Measurements from ENCODE around the gene WBP2.

GRCh38 chr17:75876190-75876937 is 21.2 kb upstream of the WBP2 start:
- TF ChIP-seq CTCF (IDR thresholded peaks at IDR 0.05; ENCODE audit: poor library complexity) (peak; percentile 12), EZH2 (IDR thresholded peaks at IDR 0.05; ENCODE audit: borderline replicate concordance) (no peak), EZH2phosphoT487 (IDR thresholded peaks at IDR 0.05; ENCODE audit: low read depth, severe bottlenecking, unreplicated experiment) (no peak)

All from hepatocyte (in vitro differentiated cells).